ENCODE measurements around the gene GUCY1A1. TPM values are rescaled to one million over a fixed set of nuclear protein-coding genes. Genes with fewer than 3 reads are reported as not detected.

GUCY1A1 gene
- total RNA-seq, 5 donors from 2014 or later (not counting 1 experiment from before 2014, with no cell fraction given) = 0.33 to 0.45 (median 0.44) TPM

DNA sequence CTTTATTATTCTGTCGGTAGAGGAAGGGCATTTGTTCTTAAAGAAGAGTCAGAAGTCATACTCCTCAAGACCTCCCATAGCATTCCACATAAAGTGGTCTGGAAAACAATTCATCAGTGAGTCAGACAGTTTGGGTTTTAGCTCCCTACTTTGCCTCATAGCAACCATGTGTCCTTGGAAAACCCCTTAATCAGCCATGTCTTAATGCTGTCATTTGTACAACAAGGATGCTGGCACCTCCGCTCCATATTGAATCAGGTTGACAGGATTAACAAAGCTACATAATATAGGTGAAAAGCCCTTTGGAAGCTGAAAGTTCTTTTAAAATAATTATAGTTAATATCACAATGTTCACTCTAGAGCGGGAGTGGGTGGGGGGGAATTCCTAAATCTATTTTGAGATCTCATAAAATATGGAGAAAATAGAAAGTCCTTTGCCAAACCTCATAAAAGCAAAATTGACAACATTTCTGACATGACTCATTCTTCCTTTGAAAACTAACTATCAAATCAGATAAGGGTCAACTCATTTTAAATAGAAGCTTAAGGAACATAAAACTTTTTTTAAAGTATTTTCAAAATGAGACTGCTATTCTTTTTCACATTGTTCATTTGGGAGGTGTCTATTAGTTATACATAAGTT is 37.3 kb upstream of the GUCY1A1 start:
- WGBS (ENCODE audit: insufficient coverage) = no CpG with 5 or more reads among the region's 3 CpGs
- Histone ChIP-seq H3K9me3 (no peaks in the 10 kb centered on the region), H3K27me3 (replicated peaks in 1 of 2; ENCODE audit: control insufficient read depth in 2 of 2, extremely low read depth in 1 of 2, insufficient read depth in 2 of 2, low read length in 1 of 2) (no peaks in the 10 kb centered on the region), H3K4me3 (ENCODE audit: control insufficient read depth in 1 of 2, extremely low read depth in 1 of 2, low read length in 1 of 2) (no peak overlapping the region), H3K4me1 (ENCODE audit: control insufficient read depth in 1 of 2, extremely low read depth in 1 of 2, insufficient read depth in 2 of 2, low read length in 2 of 2) (no peaks in the 10 kb centered on the region), H3K27ac (ENCODE audit: low read length) (no peak overlapping the region), H3K36me3 (ENCODE audit: control insufficient read depth in 2 of 2, extremely low read depth in 1 of 2, insufficient read depth in 1 of 2, low read length in 1 of 2) (no peaks in the 10 kb centered on the region)
- Mint-ChIP-seq H3K27me3 (no peaks in the 10 kb centered on the region), H3K27ac (no peak overlapping the region), H3K4me3 (no peak overlapping the region), H3K9me3 (peaks cover 0 to under 1% (median 0%) of the 10 kb centered on the region in 3 donors), H3K4me1 (no peaks in the 10 kb centered on the region), H3K36me3 (no peaks in the 10 kb centered on the region)
- ChIA-PET CTCF (no interaction called here), POLR2A (interaction anchor here in 1 of 2 donors (0.5 to 0.6 kb wide), 2 partner anchors 76 to 130 kb away, joined by 7 to 8 read pairs; no protein-coding TSS in a partner anchor)
- DNase-seq = no peak
- ATAC-seq (replicated peaks in 1 of 4) = no peak

DNA sequence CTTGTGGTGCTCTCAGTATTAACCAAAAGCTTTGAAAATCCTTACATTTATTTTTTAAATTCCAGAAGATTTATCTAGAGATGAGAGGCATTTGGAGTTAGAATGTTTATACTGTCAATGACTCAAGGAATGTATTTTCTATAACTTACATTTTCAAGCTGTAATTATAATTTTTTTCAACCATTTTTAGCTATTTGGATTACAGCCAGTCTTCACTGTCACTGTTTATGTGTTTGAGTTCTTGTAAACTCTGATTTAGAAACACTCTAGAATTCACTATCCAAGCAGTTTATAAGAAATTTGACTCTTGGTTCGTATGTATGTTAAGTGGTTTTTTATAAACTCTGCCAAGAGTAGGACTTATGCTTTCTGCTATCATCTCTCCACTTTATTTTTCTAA is 36.7 kb upstream of the GUCY1A1 start:
- ChIA-PET CTCF (no interaction called here), POLR2A (interaction anchor here in 1 of 2 donors (0.5 to 0.6 kb wide), 2 partner anchors 76 to 130 kb away, joined by 7 to 8 read pairs; no protein-coding TSS in a partner anchor)
- Mint-ChIP-seq H3K9me3 (peaks cover 0 to 2% (median 0%) of the 10 kb centered on the region in 3 donors), H3K27me3 (no peaks in the 10 kb centered on the region), H3K4me1 (no peaks in the 10 kb centered on the region), H3K27ac (no peak overlapping the region), H3K4me3 (no peak overlapping the region), H3K36me3 (no peaks in the 10 kb centered on the region)
- Histone ChIP-seq H3K27ac (ENCODE audit: low read length) (no peak overlapping the region), H3K27me3 (replicated peaks in 1 of 2; ENCODE audit: control insufficient read depth in 2 of 2, extremely low read depth in 1 of 2, insufficient read depth in 2 of 2, low read length in 1 of 2) (no peaks in the 10 kb centered on the region), H3K9me3 (no peaks in the 10 kb centered on the region), H3K4me3 (ENCODE audit: control insufficient read depth in 1 of 2, extremely low read depth in 1 of 2, low read length in 1 of 2) (no peak overlapping the region), H3K4me1 (ENCODE audit: control insufficient read depth in 1 of 2, extremely low read depth in 1 of 2, insufficient read depth in 2 of 2, low read length in 2 of 2) (no peaks in the 10 kb centered on the region), H3K36me3 (ENCODE audit: control insufficient read depth in 2 of 2, extremely low read depth in 1 of 2, insufficient read depth in 1 of 2, low read length in 1 of 2) (no peaks in the 10 kb centered on the region)
- ATAC-seq (replicated peaks in 1 of 4) (no peak), DNase-seq (no peak)
- no CpG with 5 or more reads among the region's 1 CpG for WGBS (ENCODE audit: insufficient coverage)

DNA sequence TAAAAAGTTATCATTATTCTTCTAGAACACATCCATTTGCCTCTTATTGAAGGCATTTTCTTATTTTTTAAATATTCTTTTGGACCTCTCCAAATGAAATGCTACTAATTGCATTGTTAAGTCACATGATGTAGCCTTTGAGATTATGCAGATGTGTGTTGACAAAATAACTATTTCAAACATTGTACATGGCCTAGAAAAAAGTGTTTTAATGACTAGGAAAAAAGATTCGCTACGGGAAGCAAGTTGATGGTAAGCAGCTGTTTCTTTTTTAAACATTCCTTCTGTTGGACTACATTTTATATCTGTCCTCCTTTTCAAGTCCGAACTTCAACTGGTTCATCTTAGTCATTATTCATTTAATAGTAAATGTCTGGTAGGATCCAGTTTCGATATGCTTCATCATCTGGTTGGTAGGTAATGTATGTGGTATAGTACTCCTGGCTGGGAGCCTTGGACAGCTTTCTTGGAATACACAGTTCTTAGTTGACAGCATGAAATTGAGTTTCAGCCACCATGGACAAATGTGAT is 34.3 kb upstream of the GUCY1A1 start:
- Histone ChIP-seq H3K27me3 (replicated peaks in 1 of 2; ENCODE audit: control insufficient read depth in 2 of 2, extremely low read depth in 1 of 2, insufficient read depth in 2 of 2, low read length in 1 of 2) (no peaks in the 10 kb centered on the region), H3K4me1 (ENCODE audit: control insufficient read depth in 1 of 2, extremely low read depth in 1 of 2, insufficient read depth in 2 of 2, low read length in 2 of 2) (no peaks in the 10 kb centered on the region), H3K27ac (ENCODE audit: low read length) (no peak overlapping the region), H3K4me3 (ENCODE audit: control insufficient read depth in 1 of 2, extremely low read depth in 1 of 2, low read length in 1 of 2) (no peak overlapping the region), H3K36me3 (ENCODE audit: control insufficient read depth in 2 of 2, extremely low read depth in 1 of 2, insufficient read depth in 1 of 2, low read length in 1 of 2) (no peaks in the 10 kb centered on the region), H3K9me3 (no peaks in the 10 kb centered on the region)
- ChIA-PET POLR2A (no interaction called here), CTCF (no interaction called here)
- 83% methylated on average over 1 of the region's 4 CpGs for WGBS (ENCODE audit: insufficient coverage)
- Mint-ChIP-seq H3K4me3 (no peak overlapping the region), H3K36me3 (no peaks in the 10 kb centered on the region), H3K27me3 (peaks cover 0 to 4% of the 10 kb centered on the region in 2 donors), H3K27ac (no peak overlapping the region), H3K4me1 (no peaks in the 10 kb centered on the region), H3K9me3 (peaks cover 0 to 2% (median 0%) of the 10 kb centered on the region in 3 donors)
- no peak for DNase-seq
- ATAC-seq (replicated peaks in 1 of 4) = no peak

DNA sequence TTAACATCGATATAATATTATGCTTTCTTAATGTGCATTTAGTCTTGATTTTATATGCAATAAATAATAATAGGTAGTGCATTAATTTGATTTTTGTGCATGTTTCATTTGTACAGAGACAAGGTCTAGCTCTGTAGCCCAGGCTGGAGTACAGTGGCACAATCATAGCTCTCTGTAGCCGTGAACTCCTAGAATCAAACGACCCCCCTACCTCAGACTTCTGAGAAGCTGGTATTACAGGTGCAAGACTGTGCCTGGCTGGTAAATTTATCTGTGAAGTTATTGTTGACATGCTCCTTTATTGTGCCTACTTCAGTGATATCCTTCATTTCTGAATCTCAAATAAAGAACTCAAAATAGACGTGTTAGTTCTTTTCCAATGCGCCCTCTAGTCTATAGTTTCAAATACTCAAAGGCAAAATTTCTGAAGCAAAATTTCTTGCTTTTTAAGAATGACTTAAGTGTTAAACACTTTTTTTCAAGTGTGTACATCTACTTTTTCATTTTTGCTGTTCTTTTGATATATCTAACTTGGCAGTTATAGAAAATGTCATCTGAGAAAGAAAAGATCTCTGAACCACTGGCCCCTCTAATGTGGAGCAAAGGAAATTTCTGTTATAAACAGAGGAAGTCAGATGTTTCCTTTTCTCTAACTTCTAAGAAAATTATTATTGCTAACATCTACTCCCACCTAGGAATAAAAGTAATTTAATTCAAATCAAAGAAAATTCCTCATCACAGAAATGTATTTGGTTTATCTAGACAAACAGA is 28.3 kb upstream of the GUCY1A1 start:
- ChIA-PET CTCF (no interaction called here), POLR2A (no interaction called here)
- H3K4me1 ChIP-seq (ENCODE audit: control insufficient read depth in 1 of 2, extremely low read depth in 1 of 2, insufficient read depth in 2 of 2, low read length in 2 of 2) = peaks cover 3 to 24% of the 10 kb centered on the region in 2 experiments
- H3K4me3 Mint-ChIP-seq = peak overlapping the region in 1 of 3 donors; percentile 38
- H3K4me1 Mint-ChIP-seq = peaks cover 4 to 18% (median 8%) of the 10 kb centered on the region in 3 donors
- no peak overlapping the region for H3K4me3 ChIP-seq (ENCODE audit: control insufficient read depth in 1 of 2, extremely low read depth in 1 of 2, low read length in 1 of 2)
- no peaks in the 10 kb centered on the region for H3K36me3 Mint-ChIP-seq
- H3K27me3 Mint-ChIP-seq = peaks cover 3 to 4% of the 10 kb centered on the region in 2 donors
- H3K36me3 ChIP-seq (ENCODE audit: control insufficient read depth in 2 of 2, extremely low read depth in 1 of 2, insufficient read depth in 1 of 2, low read length in 1 of 2) = no peaks in the 10 kb centered on the region
- no peak overlapping the region for H3K27ac ChIP-seq (ENCODE audit: low read length)
- no peak for ATAC-seq (replicated peaks in 1 of 4)
- peaks cover 0 to 2% (median 0%) of the 10 kb centered on the region in 3 donors for H3K9me3 Mint-ChIP-seq
- H3K9me3 ChIP-seq = no peaks in the 10 kb centered on the region
- H3K27ac Mint-ChIP-seq = no peak overlapping the region
- H3K27me3 ChIP-seq (replicated peaks in 1 of 2; ENCODE audit: control insufficient read depth in 2 of 2, extremely low read depth in 1 of 2, insufficient read depth in 2 of 2, low read length in 1 of 2) = no peaks in the 10 kb centered on the region
- WGBS (ENCODE audit: insufficient coverage) = no CpG with 5 or more reads among the region's 5 CpGs
- no peak for DNase-seq

DNA sequence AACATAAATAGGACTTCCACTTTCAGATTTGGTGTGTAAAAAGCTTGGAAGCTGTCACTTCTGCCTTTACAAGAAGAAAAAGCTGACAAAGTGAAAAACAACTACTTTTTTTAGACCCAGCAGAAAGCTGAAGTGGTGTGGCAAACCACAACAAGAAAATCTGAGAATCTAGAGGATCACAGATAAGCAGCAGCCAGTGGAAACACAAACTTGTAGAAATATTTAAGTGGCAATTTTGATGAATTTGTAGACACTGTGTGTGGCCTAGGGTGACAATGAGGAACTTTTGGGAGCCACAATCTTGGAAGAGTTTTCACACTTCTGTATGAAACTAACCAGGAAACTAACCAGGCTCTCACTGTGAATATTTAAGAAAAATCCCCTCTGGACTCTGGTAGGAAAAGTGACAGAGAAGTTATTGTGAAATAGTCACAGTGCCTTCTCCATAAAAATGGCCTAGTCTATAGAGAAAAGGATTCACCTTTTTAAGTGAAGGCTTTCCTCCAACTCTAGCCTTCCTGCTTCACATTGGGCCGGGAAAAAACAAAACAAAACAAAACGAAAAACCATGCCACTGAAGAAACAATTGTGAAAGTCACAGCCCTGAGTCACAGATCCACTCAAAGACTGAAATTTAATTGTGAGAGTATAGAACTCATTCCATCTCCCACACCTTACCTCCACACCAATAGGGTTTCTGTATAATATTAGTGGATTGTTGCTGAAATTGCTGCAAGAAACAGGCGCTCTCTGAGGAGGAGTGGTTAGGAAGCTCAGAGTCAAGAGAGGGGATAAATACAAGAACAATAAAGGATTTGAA is 26.7 kb upstream of the GUCY1A1 start:
- H3K4me1 ChIP-seq (ENCODE audit: control insufficient read depth in 1 of 2, extremely low read depth in 1 of 2, insufficient read depth in 2 of 2, low read length in 2 of 2) = peaks cover 3 to 24% of the 10 kb centered on the region in 2 experiments
- H3K36me3 ChIP-seq (ENCODE audit: control insufficient read depth in 2 of 2, extremely low read depth in 1 of 2, insufficient read depth in 1 of 2, low read length in 1 of 2) = no peaks in the 10 kb centered on the region
- Mint-ChIP-seq H3K27me3 (peaks cover 3 to 9% of the 10 kb centered on the region in 2 donors), H3K36me3 (no peaks in the 10 kb centered on the region), H3K9me3 (no peaks in the 10 kb centered on the region), H3K4me1 (peaks cover 4 to 18% (median 8%) of the 10 kb centered on the region in 3 donors), H3K27ac (no peak overlapping the region), H3K4me3 (no peak overlapping the region)
- WGBS (ENCODE audit: insufficient coverage) = no CpG with 5 or more reads among the region's 3 CpGs
- DNase-seq (no peak), ATAC-seq (replicated peaks in 1 of 4) (peak in 1 of 4 experiments; percentile 34)
- CTCF ChIA-PET = interaction anchor here in 1 of 2 donors (0.5 to 0.6 kb wide), 2 partner anchors 36 to 808 kb away, joined by 3 to 9 read pairs; no protein-coding TSS in a partner anchor
- no peak overlapping the region for H3K27ac ChIP-seq (ENCODE audit: low read length)
- H3K9me3 ChIP-seq = no peaks in the 10 kb centered on the region
- no peaks in the 10 kb centered on the region for H3K27me3 ChIP-seq (replicated peaks in 1 of 2; ENCODE audit: control insufficient read depth in 2 of 2, extremely low read depth in 1 of 2, insufficient read depth in 2 of 2, low read length in 1 of 2)
- peak overlapping the region in 1 of 2 donors; percentile 38 for H3K4me3 ChIP-seq (ENCODE audit: control insufficient read depth in 1 of 2, extremely low read depth in 1 of 2, low read length in 1 of 2)
- POLR2A ChIA-PET = interaction anchor here in 1 of 2 donors (0.6 kb wide), 1 partner anchor 20 kb away, joined by 3 read pairs; no protein-coding TSS in a partner anchor

DNA sequence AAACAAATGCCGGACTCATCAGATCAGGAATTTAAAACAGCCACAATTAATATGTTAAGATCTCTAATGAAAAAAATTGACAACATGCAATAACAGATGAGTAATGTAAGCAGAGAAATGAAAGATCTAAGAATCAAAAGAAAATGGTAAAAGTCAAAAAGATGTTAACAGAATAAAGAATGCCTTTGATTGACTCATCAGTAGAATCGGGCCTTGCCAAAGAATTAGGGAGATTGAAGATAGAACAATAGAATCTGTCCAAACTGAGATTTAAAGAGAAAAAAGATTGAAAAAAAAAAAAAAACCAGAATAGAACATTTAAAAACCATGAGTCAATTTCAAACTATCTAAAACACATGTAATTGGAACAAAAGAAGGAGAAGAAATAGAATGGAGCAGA is 25.9 kb upstream of the GUCY1A1 start:
- ChIA-PET POLR2A (no interaction called here), CTCF (interaction anchor here in 1 of 2 donors (0.5 kb wide), 1 partner anchor 35 kb away, joined by 9 read pairs; no protein-coding TSS in a partner anchor)
- H3K4me1 Mint-ChIP-seq = peaks cover 4 to 18% (median 8%) of the 10 kb centered on the region in 3 donors
- no CpG with 5 or more reads among the region's 2 CpGs for WGBS (ENCODE audit: insufficient coverage)
- Histone ChIP-seq H3K36me3 (ENCODE audit: control insufficient read depth in 2 of 2, extremely low read depth in 1 of 2, insufficient read depth in 1 of 2, low read length in 1 of 2) (no peaks in the 10 kb centered on the region), H3K27me3 (replicated peaks in 1 of 2; ENCODE audit: control insufficient read depth in 2 of 2, extremely low read depth in 1 of 2, insufficient read depth in 2 of 2, low read length in 1 of 2) (no peaks in the 10 kb centered on the region), H3K4me3 (ENCODE audit: control insufficient read depth in 1 of 2, extremely low read depth in 1 of 2, low read length in 1 of 2) (no peak overlapping the region), H3K9me3 (no peaks in the 10 kb centered on the region), H3K4me1 (ENCODE audit: control insufficient read depth in 1 of 2, extremely low read depth in 1 of 2, insufficient read depth in 2 of 2, low read length in 2 of 2) (peaks cover 3 to 24% of the 10 kb centered on the region in 2 experiments), H3K27ac (ENCODE audit: low read length) (no peak overlapping the region)
- H3K27ac Mint-ChIP-seq = no peak overlapping the region
- ATAC-seq (replicated peaks in 1 of 4) = no peak
- H3K9me3 Mint-ChIP-seq = no peaks in the 10 kb centered on the region
- H3K27me3 Mint-ChIP-seq = peaks cover 3 to 9% of the 10 kb centered on the region in 2 donors
- H3K36me3 Mint-ChIP-seq = no peaks in the 10 kb centered on the region
- no peak for DNase-seq
- no peak overlapping the region for H3K4me3 Mint-ChIP-seq
